Right lobe of liver (tissue), 6 donors: ENCODE measurements around the gene HOMER3. TPM values are rescaled to one million over a fixed set of nuclear protein-coding genes. Genes with fewer than 3 reads are reported as not detected.

Experiments used
- ATAC-seq, 4 donors: fragments of 200-7000 bp; cut with Tn5 transposase; one replicate each; pipeline ENCODE4 v1.9.1; 2020; ENCODE audit warnings: mild to moderate bottlenecking in 4 of 4, moderate library complexity in 4 of 4
- DNase-seq, 3 donors: peaks; one replicate each; pipeline ENCODE4 v3.0.0-alpha.2; 2020
- H3K27ac ChIP-seq, 3 donors: fragments of 200-600 bp; one replicate each; pipeline ENCODE4 v1.8.0; 2022
- H3K27me3 ChIP-seq, 2 donors: fragments of 200-600 bp; one replicate each; pipeline ENCODE4 v1.8.0; 2022
- H3K36me3 ChIP-seq, 4 donors: fragments of 200-600 bp; sonication (generic) in 1 of 4; one replicate each; pipeline versions ENCODE4 v1.5.1 to v1.8.0; 2017 to 2022; ENCODE audit warnings: control low read depth in 1 of 4
- H3K4me1 ChIP-seq, 4 donors: fragments of 200-600 bp; sonication (generic) in 1 of 4; one replicate each; pipeline versions ENCODE4 v1.5.1 to v1.8.0; 2017 to 2022; ENCODE audit warnings: control low read depth in 1 of 4
- H3K4me3 ChIP-seq, 3 donors: fragments of 200-600 bp; one replicate each; pipeline ENCODE4 v1.8.0; 2022
- H3K9me3 ChIP-seq, 4 donors: fragments of 200-600 bp; sonication (generic) in 1 of 4; one replicate each; pipeline versions ENCODE4 v1.5.1 to v1.8.0; 2017 to 2022; ENCODE audit warnings: control low read depth in 1 of 4
- CTCF ChIP-seq, 4 donors: fragments of 200-600 bp in 3 of 4; fragments of 450-650 bp in 1 of 4; IDR thresholded peaks; one replicate each; pipeline versions ENCODE4 v1.5.1 to v1.8.0; 2016 to 2022; ENCODE audit warnings: antibody characterized with exemption in 4 of 4, mild to moderate bottlenecking in 2 of 4
- POLR2A ChIP-seq: fragments of 450-650 bp; IDR thresholded peaks from one replicate; pipeline ENCODE4 v1.6.1; 2017; ENCODE audit warnings: antibody characterized with exemption, mild to moderate bottlenecking
- WGBS: methylation state at CpG from one replicate; pipeline ENCODE4 v1.1.6; 2018; ENCODE audit warnings: low coverage, low lambda C conversion rate; ENCODE audit not compliant: insufficient coverage; ENCODE audit errors: missing lambda C conversion rate; 5-methylcytosine and 5-hydroxymethylcytosine counted together
- intact Hi-C, 2 donors: fragments of 100-400 bp; cut with DNase I; formaldehyde crosslinking; loops; one replicate each; pipeline versions ENCODE4 v1.11.2 to v1.14.1; 2022
- total RNA-seq, 6 experiments: library from RNA; depleted of rRNA in 2 of 6; stranded (reverse); fragments of >200 nt in 2 of 6; fragmentation: NEBNext Ultra II Directional in 3 of 6; extraction: Animal tissue kit (Norgen Biotek cat#: 25700) in 3 of 6; gene quantifications; one replicate each; pipeline versions ENCODE4 v1.1.0 to v1.2.4, GENCODE V29; 2016 to 2023
- donor health status: DM: no; HTN: yes; CAD: no.
- donor health status: DM: no; HTN: no; CAD: no.
- donor health status: DM: no; HTN: no; CAD: no.
- donor health status: DM: no; HTN: yes; CAD: no.
- donor health status: DM: no; HTN: yes; CAD: no.

Gene HOMER3
- total RNA-seq, 6 experiments from 2014 or later: 2.3 to 4.7 (median 3.2) TPM

- intact Hi-C loops: no loop called here
- DNase-seq (no peak), ATAC-seq (no peak)
- Histone ChIP-seq H3K4me1 (no peaks in the 10 kb centered on the region), H3K4me3 (no peak overlapping the region), H3K27me3 (no peaks in the 10 kb centered on the region), H3K9me3 (no peaks in the 10 kb centered on the region), H3K36me3 (peaks cover 0 to 18% (median 6%) of the 10 kb centered on the region in 4 donors), H3K27ac (no peak overlapping the region)
- TF ChIP-seq CTCF (IDR thresholded peaks at IDR 0.05): no peak
- TF ChIP-seq POLR2A: no peak
- WGBS: 98% methylated on average over 13 of the region's 19 CpGs
Observed at GRCh38 chr19:18910801-18911436, 30.1 kb downstream of the HOMER3 start.

- Histone ChIP-seq H3K27me3 (no peaks in the 10 kb centered on the region), H3K36me3 (peaks cover 0 to 18% (median 6%) of the 10 kb centered on the region in 4 donors), H3K27ac (no peak overlapping the region), H3K4me1 (no peaks in the 10 kb centered on the region), H3K9me3 (no peaks in the 10 kb centered on the region), H3K4me3 (no peak overlapping the region)
- ATAC-seq (no peak), DNase-seq (no peak)
- WGBS: 83% methylated on average over 1 of the region's 10 CpGs
- intact Hi-C loops: no loop called here
- TF ChIP-seq POLR2A (no peak), CTCF (IDR thresholded peaks at IDR 0.05) (no peak)
Observed at GRCh38 chr19:18910010-18910409, 31.0 kb downstream of the HOMER3 start.

GRCh38 chr19:18908917-18909619 lies 31.9 kb downstream of the HOMER3 start:
- no peaks in the 10 kb centered on the region for H3K27me3 ChIP-seq
- no peak overlapping the region for H3K4me3 ChIP-seq
- no peak for ATAC-seq
- DNase-seq: no peak
- TF ChIP-seq POLR2A (no peak), CTCF (IDR thresholded peaks at IDR 0.05) (no peak)
- WGBS: 81% methylated on average over 8 of the region's 17 CpGs
- H3K36me3 ChIP-seq: peaks cover 0 to 14% (median 6%) of the 10 kb centered on the region in 4 donors
- intact Hi-C loops: no loop called here
- H3K4me1 ChIP-seq: no peaks in the 10 kb centered on the region
- no peak overlapping the region for H3K27ac ChIP-seq
- no peaks in the 10 kb centered on the region for H3K9me3 ChIP-seq

DNA sequence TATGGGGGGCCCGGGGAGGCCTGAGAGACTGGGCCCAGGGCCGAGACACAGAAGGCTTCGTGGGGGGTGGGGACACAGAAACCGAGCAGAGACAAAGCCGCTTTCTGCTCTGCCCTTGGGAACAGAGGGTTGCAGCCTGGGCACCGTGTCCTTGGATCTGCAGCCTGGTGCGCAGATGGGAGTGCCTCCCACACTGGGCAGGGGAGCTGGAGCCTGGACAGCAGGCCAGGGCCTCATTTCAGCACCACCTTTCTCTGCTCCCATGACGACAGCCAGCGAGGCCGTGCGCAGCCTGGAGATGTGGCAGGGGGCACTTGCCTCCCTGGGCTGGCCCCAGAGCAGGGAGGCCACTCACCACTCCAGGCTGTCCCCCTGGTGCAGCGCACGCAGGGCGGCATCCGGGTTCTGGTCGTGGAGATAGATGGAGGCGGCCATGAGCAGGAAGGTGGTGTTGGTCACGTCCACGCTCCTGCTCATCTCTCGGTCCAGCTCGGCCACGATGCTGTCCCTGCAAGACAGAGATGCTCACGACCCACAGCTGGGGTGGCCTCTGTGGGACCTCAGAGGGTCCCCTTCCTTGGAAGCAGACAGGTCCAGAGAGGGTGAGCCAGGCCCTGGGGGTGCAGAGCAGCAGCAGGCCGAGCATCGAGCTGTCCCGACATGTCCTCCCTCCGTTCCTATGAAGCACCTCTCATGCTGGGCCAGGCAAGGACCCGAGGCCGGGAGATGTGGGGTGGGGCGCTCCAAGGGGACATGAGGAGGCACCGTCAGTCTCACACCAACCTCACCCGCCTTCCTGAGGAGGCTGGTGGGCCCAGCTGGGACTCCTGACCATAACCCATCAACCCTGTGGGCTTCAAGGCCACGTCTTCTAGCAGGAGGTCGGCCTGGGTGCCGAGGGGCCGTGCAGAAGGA lies 34.2 kb downstream of the HOMER3 start:
- H3K27ac ChIP-seq: no peak overlapping the region
- no peak overlapping the region for H3K4me3 ChIP-seq
- H3K36me3 ChIP-seq: peaks cover 0 to 20% (median 9%) of the 10 kb centered on the region in 4 donors
- no peaks in the 10 kb centered on the region for H3K27me3 ChIP-seq
- no CpG with 5 or more reads among the region's 36 CpGs for WGBS
- no peak for DNase-seq
- no peaks in the 10 kb centered on the region for H3K4me1 ChIP-seq
- H3K9me3 ChIP-seq: no peaks in the 10 kb centered on the region
- intact Hi-C loops: no loop called here
- ATAC-seq: no peak
- TF ChIP-seq CTCF (IDR thresholded peaks at IDR 0.05): no peak
- TF ChIP-seq POLR2A: no peak
